ENCODE results near the gene HIRA. TPM values are rescaled to one million over a fixed set of nuclear protein-coding genes. Genes with fewer than 3 reads are reported as not detected.

HIRA gene
- total RNA-seq, 1 experiment from 2014 or later = 24.3 TPM

DNA sequence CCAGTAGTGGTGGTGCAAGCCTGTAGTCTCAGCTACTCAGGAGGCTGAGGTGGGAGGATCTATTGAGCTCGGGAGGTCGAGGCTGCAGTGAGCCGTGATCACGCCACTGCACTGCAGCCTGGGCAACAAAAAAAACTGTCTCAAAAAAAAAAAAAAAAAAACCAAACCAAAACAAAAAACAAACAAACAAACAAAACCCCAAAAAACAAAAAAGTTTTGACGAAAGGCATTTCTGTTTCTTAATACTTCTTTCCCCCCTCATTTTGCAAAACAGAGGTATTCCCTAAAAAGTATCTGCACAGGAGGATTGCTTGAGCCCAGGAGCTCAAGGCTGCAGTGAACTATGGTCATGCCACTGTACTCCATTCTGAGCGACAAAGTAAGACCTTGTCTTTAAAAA lies 11.2 kb downstream of the HIRA start:
- Mint-ChIP-seq H3K36me3 (ENCODE audit: insufficient read depth, unreplicated experiment) (peaks cover 13% of the 10 kb centered on the region), H3K27ac (ENCODE audit: low read depth, unreplicated experiment) (no peak overlapping the region), H3K4me3 (ENCODE audit: unreplicated experiment) (no peak overlapping the region), H3K4me1 (ENCODE audit: insufficient read depth, unreplicated experiment) (peaks cover 27% of the 10 kb centered on the region), H3K27me3 (ENCODE audit: insufficient read depth, unreplicated experiment) (no peaks in the 10 kb centered on the region), H3K9me3 (ENCODE audit: unreplicated experiment) (no peaks in the 10 kb centered on the region)
- TF ChIP-seq, protein P1, sequence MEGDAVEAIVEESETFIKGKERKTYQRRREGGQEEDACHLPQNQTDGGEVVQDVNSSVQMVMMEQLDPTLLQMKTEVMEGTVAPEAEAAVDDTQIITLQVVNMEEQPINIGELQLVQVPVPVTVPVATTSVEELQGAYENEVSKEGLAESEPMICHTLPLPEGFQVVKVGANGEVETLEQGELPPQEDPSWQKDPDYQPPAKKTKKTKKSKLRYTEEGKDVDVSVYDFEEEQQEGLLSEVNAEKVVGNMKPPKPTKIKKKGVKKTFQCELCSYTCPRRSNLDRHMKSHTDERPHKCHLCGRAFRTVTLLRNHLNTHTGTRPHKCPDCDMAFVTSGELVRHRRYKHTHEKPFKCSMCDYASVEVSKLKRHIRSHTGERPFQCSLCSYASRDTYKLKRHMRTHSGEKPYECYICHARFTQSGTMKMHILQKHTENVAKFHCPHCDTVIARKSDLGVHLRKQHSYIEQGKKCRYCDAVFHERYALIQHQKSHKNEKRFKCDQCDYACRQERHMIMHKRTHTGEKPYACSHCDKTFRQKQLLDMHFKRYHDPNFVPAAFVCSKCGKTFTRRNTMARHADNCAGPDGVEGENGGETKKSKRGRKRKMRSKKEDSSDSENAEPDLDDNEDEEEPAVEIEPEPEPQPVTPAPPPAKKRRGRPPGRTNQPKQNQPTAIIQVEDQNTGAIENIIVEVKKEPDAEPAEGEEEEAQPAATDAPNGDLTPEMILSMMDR (IDR thresholded peaks at IDR 0.05; ENCODE audit: unreplicated experiment) = no peak
- intact Hi-C loops (cut with micrococcal nuclease) = no loop called here
- no TSS peak for BruUV-seq (replicated peaks)
- ChIA-PET POLR2A (interaction anchor here (0.6 to 1.7 kb wide), 3 partner anchors 11 to 1345 kb away, joined by 3 to 4 read pairs (median 3); partner anchors contain the start of gene HIRA), CTCF (interaction anchor here (0.6 to 0.7 kb wide), 2 partner anchors 10 to 48 kb away, joined by 3 to 7 read pairs; no protein-coding TSS in a partner anchor)
- no peak for DNase-seq (ENCODE audit: unreplicated experiment)

DNA sequence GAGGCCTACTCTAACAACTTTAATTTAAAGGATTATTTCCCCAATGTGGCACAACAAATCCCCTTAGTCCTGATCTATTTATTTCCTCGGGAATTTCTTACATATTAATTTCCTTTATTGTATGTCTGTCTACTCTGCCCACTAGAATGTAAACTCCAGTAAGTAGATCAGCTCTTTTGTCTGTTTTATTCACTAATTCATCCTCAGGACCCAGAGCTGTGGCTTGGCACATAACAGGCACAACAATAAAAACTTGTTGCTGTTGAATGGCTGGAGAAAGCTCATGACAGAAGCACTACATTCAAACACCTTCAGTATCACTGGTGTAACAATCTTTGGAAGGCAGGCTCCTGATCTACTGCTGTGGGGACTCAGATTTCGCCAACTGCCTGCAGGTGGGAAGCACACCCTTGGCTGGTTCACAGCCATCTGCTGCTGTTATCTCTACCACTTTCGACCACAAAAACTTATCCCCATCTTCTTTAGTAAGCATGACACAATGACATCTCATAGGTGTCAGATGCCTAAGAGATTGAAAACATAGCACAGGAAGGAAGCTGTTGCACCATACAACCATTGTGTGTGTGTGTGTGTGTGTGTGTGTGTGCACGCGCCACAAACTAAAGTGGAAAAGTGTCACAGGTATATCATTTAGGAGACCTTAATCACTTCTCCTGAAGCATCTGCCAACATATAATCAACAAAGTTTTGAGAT lies 11.9 kb downstream of the HIRA start:
- no TSS peak for BruUV-seq (replicated peaks)
- ChIA-PET POLR2A (interaction anchor here (1.7 kb wide), 1 partner anchor 12 kb away, joined by 4 read pairs; the partner anchor contains the start of gene HIRA), CTCF (interaction anchor here (0.6 kb wide), 1 partner anchor 9 kb away, joined by 3 read pairs; no protein-coding TSS in a partner anchor)
- Mint-ChIP-seq H3K9me3 (ENCODE audit: unreplicated experiment) (no peaks in the 10 kb centered on the region), H3K36me3 (ENCODE audit: insufficient read depth, unreplicated experiment) (peaks cover 13% of the 10 kb centered on the region), H3K27ac (ENCODE audit: low read depth, unreplicated experiment) (no peak overlapping the region), H3K4me3 (ENCODE audit: unreplicated experiment) (no peak overlapping the region), H3K4me1 (ENCODE audit: insufficient read depth, unreplicated experiment) (peaks cover 27% of the 10 kb centered on the region), H3K27me3 (ENCODE audit: insufficient read depth, unreplicated experiment) (no peaks in the 10 kb centered on the region)
- intact Hi-C loops (cut with micrococcal nuclease) = no loop called here
- no peak for DNase-seq (ENCODE audit: unreplicated experiment)
- TF ChIP-seq, protein P1 (IDR thresholded peaks at IDR 0.05; ENCODE audit: unreplicated experiment) = no peak

- peaks cover 15% of the 10 kb centered on the region for H3K36me3 Mint-ChIP-seq (ENCODE audit: insufficient read depth, unreplicated experiment)
- H3K4me1 Mint-ChIP-seq (ENCODE audit: insufficient read depth, unreplicated experiment) = peaks cover 27% of the 10 kb centered on the region
- ChIA-PET POLR2A (no interaction called here), CTCF (no interaction called here)
- no peak for DNase-seq (ENCODE audit: unreplicated experiment)
- BruUV-seq (replicated peaks) = no TSS peak
- H3K27me3 Mint-ChIP-seq (ENCODE audit: insufficient read depth, unreplicated experiment) = no peaks in the 10 kb centered on the region
- no peak overlapping the region for H3K4me3 Mint-ChIP-seq (ENCODE audit: unreplicated experiment)
- TF ChIP-seq, protein P1 (IDR thresholded peaks at IDR 0.05; ENCODE audit: unreplicated experiment) = no peak
- no peaks in the 10 kb centered on the region for H3K9me3 Mint-ChIP-seq (ENCODE audit: unreplicated experiment)
- H3K27ac Mint-ChIP-seq (ENCODE audit: low read depth, unreplicated experiment) = no peak overlapping the region
- intact Hi-C loops (cut with micrococcal nuclease) = no loop called here
These were observed 12.5 kb downstream of the HIRA start for GRCh38 chr22:19419086-19419463.

DNA sequence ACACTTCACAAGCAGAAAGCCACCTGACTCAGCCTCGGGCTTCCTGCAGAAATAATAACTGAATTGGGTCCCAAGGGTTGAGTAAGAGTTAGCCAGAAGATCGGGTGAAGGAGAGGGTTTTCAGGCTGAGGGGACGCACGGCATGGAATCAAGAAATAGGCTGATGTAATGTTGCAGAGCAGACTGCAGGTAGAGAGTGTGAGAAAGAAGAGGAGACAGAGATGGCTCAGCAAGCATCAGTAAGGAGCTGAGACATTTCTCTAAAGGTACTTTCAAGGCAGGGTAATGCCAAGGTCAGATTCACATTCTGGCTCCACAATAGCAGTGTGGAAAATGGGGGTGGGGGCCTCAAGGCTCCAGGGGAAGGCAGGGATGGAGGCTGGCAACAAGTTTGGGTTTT lies 18.6 kb downstream of the HIRA start:
- peaks cover 43% of the 10 kb centered on the region for H3K36me3 Mint-ChIP-seq (ENCODE audit: insufficient read depth, unreplicated experiment)
- no peaks in the 10 kb centered on the region for H3K9me3 Mint-ChIP-seq (ENCODE audit: unreplicated experiment)
- H3K4me1 Mint-ChIP-seq (ENCODE audit: insufficient read depth, unreplicated experiment) = peaks cover 10% of the 10 kb centered on the region
- TF ChIP-seq, protein P1 (IDR thresholded peaks at IDR 0.05; ENCODE audit: unreplicated experiment) = no peak
- intact Hi-C loops (cut with micrococcal nuclease) = no loop called here
- no peak overlapping the region for H3K27ac Mint-ChIP-seq (ENCODE audit: low read depth, unreplicated experiment)
- BruUV-seq (replicated peaks) = no TSS peak
- H3K27me3 Mint-ChIP-seq (ENCODE audit: insufficient read depth, unreplicated experiment) = no peaks in the 10 kb centered on the region
- CTCF ChIA-PET = interaction anchor here (0.8 kb wide), 1 partner anchor 50 kb away, joined by 3 read pairs; no protein-coding TSS in a partner anchor
- POLR2A ChIA-PET = no interaction called here
- no peak for DNase-seq (ENCODE audit: unreplicated experiment)
- H3K4me3 Mint-ChIP-seq (ENCODE audit: unreplicated experiment) = no peak overlapping the region

Data from MCF 10A (cell line).